NT2/D1 (cell line): ENCODE results near the gene SLC10A6.

Experiments
- SUZ12 ChIP-seq: IDR thresholded peaks from 2 replicates; pipeline ENCODE4 v1.6.1; 2011; ENCODE audit not compliant: insufficient read length, insufficient read depth; ENCODE audit errors: extremely low read depth
- ZNF274 ChIP-seq: IDR thresholded peaks from 2 replicates; pipeline ENCODE4 v1.6.1; 2011; ENCODE audit warnings: mild to moderate bottlenecking, low read depth, low read length

DNA sequence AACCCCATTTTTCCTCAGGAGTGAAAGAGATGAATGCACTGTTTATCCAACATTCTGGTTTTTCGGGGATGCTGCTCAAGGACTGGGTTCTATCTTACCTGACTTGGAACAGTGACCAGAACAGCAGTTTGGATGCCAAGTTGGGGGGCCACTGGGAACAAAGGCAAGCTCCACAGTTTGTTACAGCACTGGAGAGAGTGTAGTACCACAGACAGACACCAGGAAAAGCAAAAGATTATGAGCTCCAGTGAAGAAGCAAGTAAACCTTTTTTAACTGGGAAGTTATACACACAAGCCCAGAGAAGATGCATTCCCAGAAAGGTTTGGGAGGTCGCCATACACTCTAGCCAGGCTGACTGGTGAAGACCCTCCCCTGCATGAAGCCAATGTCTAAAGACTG, 29.5 kb upstream of the SLC10A6 start:
- TF ChIP-seq ZNF274 (no peak), SUZ12 (no peak)
